SU-DHL-6 (cell line): ENCODE measurements around the gene LRRC8E.
A peak's percentile ranks its signal among the peaks of the same experiment; 100 is the strongest.

Experiments
- H2AFZ ChIP-seq: fragments of 200-600 bp; sonication (generic); 2 replicates; pipeline ENCODE4 v1.6.1; 2014; ENCODE audit warnings: low read depth, mild to moderate bottlenecking, moderate library complexity, mixed read lengths, antibody characterized with exemption, low read length; ENCODE audit not compliant: severe bottlenecking
- H3F3A ChIP-seq: fragments of 200-600 bp; shearing (Covaris generic); 2 replicates; pipeline ENCODE4 v1.6.0; 2016; ENCODE audit warnings: antibody characterized with exemption, mild to moderate bottlenecking; ENCODE audit not compliant: insufficient read depth
- H3K27ac ChIP-seq: fragments of 200-600 bp; sonication (generic); 2 replicates; pipeline ENCODE4 v1.5.1; 2016; ENCODE audit warnings: low read depth, mild to moderate bottlenecking, low read length, moderate library complexity, mixed read lengths
- H3K27me3 ChIP-seq: fragments of 200-600 bp; sonication (generic), shearing (Covaris generic); 2 replicates; pipeline ENCODE4 v1.6.0; 2014; ENCODE audit warnings: mild to moderate bottlenecking, low read length
- H3K36me3 ChIP-seq: fragments of 200-600 bp; sonication (generic); 2 replicates; pipeline ENCODE4 v1.6.1; 2014; ENCODE audit warnings: mild to moderate bottlenecking, low read length, mixed read lengths
- H3K4me2 ChIP-seq: fragments of 300-600, 200-600 bp; shearing (Covaris generic), sonication (generic); 2 replicates; pipeline ENCODE4 v1.6.0; 2014; ENCODE audit warnings: low read length, low read depth, mild to moderate bottlenecking; ENCODE audit not compliant: poor library complexity, severe bottlenecking
- H3K4me3 ChIP-seq: fragments of 200-600 bp; sonication (generic); 2 replicates; pipeline ENCODE4 v1.5.1; 2014; ENCODE audit warnings: antibody characterized with exemption, low read length, mild to moderate bottlenecking, mixed read lengths; ENCODE audit not compliant: insufficient read depth, poor library complexity, severe bottlenecking
- H3K79me2 ChIP-seq: fragments of 200-600 bp; sonication (generic); 2 replicates; pipeline ENCODE4 v1.6.1; 2014; ENCODE audit warnings: mild to moderate bottlenecking, low read length, moderate library complexity; ENCODE audit not compliant: insufficient read depth
- H3K9ac ChIP-seq: fragments of 200-600 bp; sonication (generic); 2 replicates; pipeline ENCODE4 v1.7.0; 2014; ENCODE audit warnings: mild to moderate bottlenecking, low read length
- H3K9me2 ChIP-seq: fragments of 200-600 bp; sonication (generic); replicated peaks from 2 replicates; pipeline ENCODE4 v1.6.1; 2014; ENCODE audit warnings: low read length; ENCODE audit not compliant: insufficient read depth
- H3K9me3 ChIP-seq: fragments of 200-600 bp; sonication (generic); 2 replicates; pipeline ENCODE4 v1.6.1; 2014; ENCODE audit warnings: low read length, mixed read lengths; ENCODE audit not compliant: insufficient read depth
- H4K20me1 ChIP-seq: fragments of 200-600 bp; sonication (generic); 2 replicates; pipeline ENCODE4 v1.6.1; 2014; ENCODE audit warnings: low read depth, mild to moderate bottlenecking, antibody characterized with exemption, low read length, moderate library complexity, mixed read lengths
- EZH2phosphoT487 ChIP-seq: fragments of 200-600 bp; sonication (generic), shearing (Covaris generic); conservative IDR thresholded peaks from 2 replicates; pipeline ENCODE4 v1.6.1; 2018; ENCODE audit warnings: mild to moderate bottlenecking, antibody characterized with exemption, low read length, moderate library complexity, mixed read lengths
- TF ChIP-seq, protein P1 (sequence below): fragments of 200-600 bp; sonication (generic); IDR thresholded peaks from one replicate; pipeline ENCODE4 v1.5.1; 2017; ENCODE audit warnings: antibody characterized with exemption, mild to moderate bottlenecking, low read length, moderate library complexity; ENCODE audit not compliant: insufficient read depth, poor library complexity, severe bottlenecking

Gene LRRC8E

DNA sequence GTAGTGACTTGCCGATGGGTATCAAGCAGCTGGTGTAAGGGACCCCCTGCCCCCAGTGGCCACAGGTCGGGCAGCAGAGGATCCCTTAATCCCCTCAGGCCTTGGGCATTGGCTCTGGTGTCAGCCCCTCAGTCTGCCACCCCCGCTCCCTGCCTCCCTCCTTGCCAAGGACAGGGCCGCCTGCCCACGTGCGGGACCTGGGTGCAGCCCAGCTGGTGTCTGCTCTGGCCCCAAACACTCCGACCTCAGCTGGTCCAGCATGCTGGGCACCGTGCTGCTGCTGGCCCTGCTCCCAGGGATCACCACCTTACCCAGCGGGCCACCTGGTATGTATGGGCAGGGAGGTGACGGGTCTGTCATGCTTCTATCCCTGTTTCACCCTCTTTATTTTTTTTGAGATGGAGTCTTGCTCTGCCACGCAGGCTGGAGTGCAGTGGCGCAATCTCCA lies 26.3 kb downstream of the LRRC8E start, which contains the start of gene TGFBR3L:
Gene TGFBR3L, plus strand, starts transcription at position 233 of the 448 bp plus-strand sequence.
- Histone ChIP-seq H4K20me1 (no peaks in the 10 kb centered on the region), H3K9me2 (no peaks in the 10 kb centered on the region), H3K36me3 (no peaks in the 10 kb centered on the region), H3K79me2 (no peaks in the 10 kb centered on the region), H3K27me3 (no peaks in the 10 kb centered on the region), H2AFZ (no peak within 1 kb of the TSS), H3K9me3 (no peaks in the 10 kb centered on the region), H3K4me3 (no peak within 1 kb of the TSS), H3K4me2 (peak within 1 kb of the TSS; percentile 38), H3K27ac (no peak within 1 kb of the TSS), H3F3A (0 out of 2 replicates have a peak, but pooled peaks cover 3% of the 10 kb centered on the region), H3K9ac (no peak within 1 kb of the TSS)
- no peak for TF ChIP-seq EZH2phosphoT487
- TF ChIP-seq, protein P1, sequence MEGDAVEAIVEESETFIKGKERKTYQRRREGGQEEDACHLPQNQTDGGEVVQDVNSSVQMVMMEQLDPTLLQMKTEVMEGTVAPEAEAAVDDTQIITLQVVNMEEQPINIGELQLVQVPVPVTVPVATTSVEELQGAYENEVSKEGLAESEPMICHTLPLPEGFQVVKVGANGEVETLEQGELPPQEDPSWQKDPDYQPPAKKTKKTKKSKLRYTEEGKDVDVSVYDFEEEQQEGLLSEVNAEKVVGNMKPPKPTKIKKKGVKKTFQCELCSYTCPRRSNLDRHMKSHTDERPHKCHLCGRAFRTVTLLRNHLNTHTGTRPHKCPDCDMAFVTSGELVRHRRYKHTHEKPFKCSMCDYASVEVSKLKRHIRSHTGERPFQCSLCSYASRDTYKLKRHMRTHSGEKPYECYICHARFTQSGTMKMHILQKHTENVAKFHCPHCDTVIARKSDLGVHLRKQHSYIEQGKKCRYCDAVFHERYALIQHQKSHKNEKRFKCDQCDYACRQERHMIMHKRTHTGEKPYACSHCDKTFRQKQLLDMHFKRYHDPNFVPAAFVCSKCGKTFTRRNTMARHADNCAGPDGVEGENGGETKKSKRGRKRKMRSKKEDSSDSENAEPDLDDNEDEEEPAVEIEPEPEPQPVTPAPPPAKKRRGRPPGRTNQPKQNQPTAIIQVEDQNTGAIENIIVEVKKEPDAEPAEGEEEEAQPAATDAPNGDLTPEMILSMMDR = no peak

DNA sequence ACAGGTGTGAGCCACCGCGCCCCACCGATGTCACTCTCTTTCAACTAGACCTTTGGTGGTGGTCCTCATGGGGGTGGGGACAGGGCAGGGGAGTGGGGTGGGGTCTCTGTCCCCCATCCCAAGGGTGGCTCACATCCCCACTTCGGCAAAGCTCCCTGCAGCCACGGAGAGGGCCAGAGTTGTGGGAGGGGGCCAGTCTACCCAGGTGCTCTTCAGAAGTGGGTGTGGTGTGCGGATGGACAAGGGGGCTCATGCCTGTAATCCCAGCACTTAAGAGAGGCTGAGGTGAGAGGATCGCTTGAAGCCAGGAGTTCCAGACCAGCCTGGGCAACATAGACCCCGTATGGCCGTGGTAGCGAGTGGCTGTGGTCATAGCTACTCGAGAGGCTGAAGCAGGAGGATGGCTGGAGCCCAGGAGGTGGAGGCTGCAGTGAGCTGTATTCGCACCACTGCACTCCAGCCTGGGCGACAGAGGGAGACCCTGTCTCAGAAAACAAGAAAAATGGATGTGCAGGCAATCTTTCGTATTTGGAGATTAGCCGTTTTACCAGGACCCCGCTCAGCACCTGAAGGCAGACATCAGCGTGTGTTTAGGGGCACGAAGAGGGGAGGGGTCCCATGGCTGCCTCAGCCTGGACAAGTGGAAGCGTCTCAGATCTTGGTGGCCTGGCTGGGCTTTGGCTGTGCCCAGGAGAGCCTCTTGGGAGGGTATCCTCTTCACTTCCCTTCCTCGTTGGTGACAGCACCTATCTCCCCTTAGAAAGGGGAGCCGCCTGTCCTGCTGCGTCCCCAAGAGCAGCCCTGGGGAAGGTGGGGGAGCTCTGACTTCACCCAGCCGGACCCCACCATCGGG lies 27.2 kb downstream of the LRRC8E start:
- H3K36me3 ChIP-seq = no peaks in the 10 kb centered on the region
- no peaks in the 10 kb centered on the region for H3K9me2 ChIP-seq
- H3K9me3 ChIP-seq = no peaks in the 10 kb centered on the region
- H3K4me2 ChIP-seq = peak overlapping the region; percentile 38
- TF ChIP-seq EZH2phosphoT487 = no peak
- TF ChIP-seq, protein P1 = no peak
- H3F3A ChIP-seq = 0 out of 2 replicates have a peak, but pooled peaks cover 3% of the 10 kb centered on the region
- H3K9ac ChIP-seq = no peak overlapping the region
- H2AFZ ChIP-seq = no peak overlapping the region
- H4K20me1 ChIP-seq = no peaks in the 10 kb centered on the region
- H3K27ac ChIP-seq = no peak overlapping the region
- H3K27me3 ChIP-seq = no peaks in the 10 kb centered on the region
- H3K79me2 ChIP-seq = no peaks in the 10 kb centered on the region
- H3K4me3 ChIP-seq = no peak overlapping the region

DNA sequence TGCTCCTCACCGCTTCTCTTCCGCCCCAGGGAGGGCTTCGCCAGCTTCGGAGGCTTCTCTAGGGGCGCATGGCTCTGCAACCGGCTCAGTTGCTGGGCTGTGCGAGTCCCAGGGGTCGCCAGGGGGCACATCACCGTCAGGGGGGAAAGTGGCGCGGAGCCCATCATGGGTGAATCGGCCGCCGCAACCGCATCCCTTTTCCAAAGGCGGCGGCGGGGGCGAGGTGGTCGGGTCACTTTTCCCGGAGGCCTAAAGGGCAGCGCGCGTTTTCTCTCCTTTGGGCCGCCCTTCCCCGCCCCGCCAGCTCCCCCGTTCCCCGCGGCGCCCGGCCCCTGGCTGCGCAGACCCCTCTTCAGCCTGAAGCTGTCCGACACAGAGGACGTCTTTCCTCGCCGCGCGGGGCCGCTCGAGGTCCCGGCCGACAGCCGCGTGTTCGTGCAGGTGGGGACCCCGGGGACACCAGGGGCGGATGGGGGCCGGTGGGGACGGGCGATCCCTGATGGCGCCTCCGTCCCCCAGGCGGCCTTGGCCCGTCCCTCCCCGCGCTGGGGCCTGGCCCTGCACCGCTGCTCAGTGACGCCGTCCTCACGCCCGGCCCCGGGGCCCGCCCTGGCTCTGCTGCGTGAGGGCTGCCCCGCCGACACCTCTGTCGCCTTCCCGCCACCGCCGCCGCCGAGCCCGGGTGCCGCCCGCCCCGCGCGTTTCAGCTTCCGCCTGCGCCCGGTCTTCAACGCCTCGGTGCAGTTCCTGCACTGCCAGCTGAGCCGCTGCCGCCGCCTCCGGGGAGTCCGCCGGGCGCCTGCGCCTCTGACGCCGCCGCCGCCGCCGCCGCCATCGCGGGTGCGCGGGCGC lies 28.0 kb downstream of the LRRC8E start:
- Histone ChIP-seq H3K36me3 (no peaks in the 10 kb centered on the region), H3K27ac (no peak overlapping the region), H3K27me3 (no peaks in the 10 kb centered on the region), H3K4me3 (no peak overlapping the region), H3F3A (0 out of 2 replicates have a peak, but pooled peaks cover 3% of the 10 kb centered on the region), H2AFZ (no peak overlapping the region), H3K9me3 (no peaks in the 10 kb centered on the region), H3K4me2 (peak overlapping the region; percentile 38), H3K9ac (peak overlapping the region; percentile 28; the same call in 1 of the 2 replicates), H3K79me2 (no peaks in the 10 kb centered on the region), H3K9me2 (no peaks in the 10 kb centered on the region), H4K20me1 (no peaks in the 10 kb centered on the region)
- TF ChIP-seq EZH2phosphoT487 = 0 out of 2 replicates have a peak, but pooled peaks have one; percentile 96
- TF ChIP-seq, protein P1 = no peak
